Esophagus squamous epithelium (tissue), 5 donors: Measurements from ENCODE around the gene CABCOCO1. TPM values are rescaled to one million over a fixed set of nuclear protein-coding genes. Genes with fewer than 3 reads are reported as not detected.
"Not testable (repeated sequence)": the region's sequence is repeated elsewhere in the genome, so short reads cannot be mapped to it uniquely, and the experiment has no call there.

Experiments
- DNase-seq: peaks from one replicate; lab custom pipeline; 2025; lab: John Stamatoyannopoulos, UW
- H3K27ac ChIP-seq, 4 donors: fragments of 200-600 bp; sonication (generic); one replicate each; pipeline ENCODE4 v1.5.1; 2016 to 2019; ENCODE audit warnings: mild to moderate bottlenecking in 1 of 4
- H3K27me3 ChIP-seq, 4 donors: fragments of 200-600 bp; sonication (generic); 1 replicate in 3 of 4; 2 replicates in 1 of 4; pipeline versions ENCODE4 v1.5.1 to v1.6.0; 2017 to 2021; ENCODE audit warnings: antibody characterized with exemption in 1 of 4
- H3K36me3 ChIP-seq, 3 donors: fragments of 200-600 bp; sonication (generic); one replicate each; pipeline ENCODE4 v1.5.1; 2016 to 2019
- H3K4me1 ChIP-seq, 3 donors: fragments of 200-600 bp; sonication (generic); one replicate each; pipeline ENCODE4 v1.5.1; 2017 to 2019
- H3K4me3 ChIP-seq, 4 donors: fragments of 200-600 bp; sonication (generic); 1 replicate in 3 of 4; 2 replicates in 1 of 4; pipeline ENCODE4 v1.5.1; 2016 to 2019; ENCODE audit warnings: mild to moderate bottlenecking in 2 of 4, moderate library complexity in 1 of 4
- H3K9me3 ChIP-seq, 3 donors: fragments of 200-600 bp; sonication (generic); one replicate each; pipeline ENCODE4 v1.5.1; 2016 to 2019
- POLR2A ChIP-seq, 4 donors: fragments of 450-650 bp; IDR thresholded peaks; one replicate each; pipeline ENCODE4 v1.6.1; 2017; ENCODE audit warnings: antibody characterized with exemption in 4 of 4, mild to moderate bottlenecking in 4 of 4, moderate library complexity in 3 of 4
- WGBS, 2 donors: methylation state at CpG; one replicate each; pipeline ENCODE4 v1.1.5; 2018; 5-methylcytosine and 5-hydroxymethylcytosine counted together
- intact Hi-C: fragments of 100-400 bp; cut with DNase I; formaldehyde crosslinking; loops from one replicate; pipeline ENCODE4 v1.15.0; 2022
- total RNA-seq, 4 donors: library from RNA; depleted of rRNA; stranded (reverse); fragments of >200 nt; gene quantifications; one replicate each; pipeline ENCODE4 v1.1.0, GENCODE V29; 2016
- TF ChIP-seq, protein P1 (sequence below), 6 experiments: fragments of 450-650 bp in 4 of 6; fragments of 200-600 bp in 2 of 6; sonication (generic) in 2 of 6; IDR thresholded peaks; one replicate each; pipeline ENCODE4 v1.5.1; 2016 to 2019; ENCODE audit warnings: antibody characterized with exemption in 6 of 6, mild to moderate bottlenecking in 4 of 6, moderate library complexity in 4 of 6
- donor health status: DM: yes; HTN: yes; CAD: no.

Gene CABCOCO1
- total RNA-seq, 4 donors from 2014 or later: 0.38 TPM; not detected in 3

DNA sequence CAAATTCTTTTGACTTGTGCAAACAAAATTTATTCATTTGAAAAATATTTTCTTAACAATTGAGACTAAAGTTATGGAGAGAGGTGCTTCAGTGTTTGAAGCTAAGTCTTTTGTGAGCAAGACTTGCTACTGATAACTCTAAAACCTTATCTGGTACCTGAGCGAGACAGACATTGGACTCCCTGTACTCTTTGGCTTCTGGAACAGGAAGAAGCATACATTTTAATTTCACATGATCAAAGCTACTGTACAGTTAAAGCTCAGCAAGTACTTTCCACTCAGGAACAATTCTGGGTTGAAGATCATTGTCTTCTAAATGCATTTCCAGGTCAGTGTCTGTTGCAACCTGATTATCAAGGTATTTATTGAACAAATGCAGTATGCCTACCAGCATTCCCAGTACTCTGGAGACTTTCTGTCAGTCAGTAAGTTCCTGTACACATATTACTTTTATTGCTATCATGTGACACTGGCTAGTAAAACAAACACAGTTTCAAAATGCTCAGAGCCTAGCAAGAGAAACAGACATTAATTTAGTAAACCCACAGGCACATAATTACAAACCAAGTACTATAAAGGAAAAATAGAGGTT lies 42.4 kb downstream of the CABCOCO1 start:
- TF ChIP-seq POLR2A (IDR thresholded peaks at IDR 0.05): no peak
- TF ChIP-seq, protein P1, sequence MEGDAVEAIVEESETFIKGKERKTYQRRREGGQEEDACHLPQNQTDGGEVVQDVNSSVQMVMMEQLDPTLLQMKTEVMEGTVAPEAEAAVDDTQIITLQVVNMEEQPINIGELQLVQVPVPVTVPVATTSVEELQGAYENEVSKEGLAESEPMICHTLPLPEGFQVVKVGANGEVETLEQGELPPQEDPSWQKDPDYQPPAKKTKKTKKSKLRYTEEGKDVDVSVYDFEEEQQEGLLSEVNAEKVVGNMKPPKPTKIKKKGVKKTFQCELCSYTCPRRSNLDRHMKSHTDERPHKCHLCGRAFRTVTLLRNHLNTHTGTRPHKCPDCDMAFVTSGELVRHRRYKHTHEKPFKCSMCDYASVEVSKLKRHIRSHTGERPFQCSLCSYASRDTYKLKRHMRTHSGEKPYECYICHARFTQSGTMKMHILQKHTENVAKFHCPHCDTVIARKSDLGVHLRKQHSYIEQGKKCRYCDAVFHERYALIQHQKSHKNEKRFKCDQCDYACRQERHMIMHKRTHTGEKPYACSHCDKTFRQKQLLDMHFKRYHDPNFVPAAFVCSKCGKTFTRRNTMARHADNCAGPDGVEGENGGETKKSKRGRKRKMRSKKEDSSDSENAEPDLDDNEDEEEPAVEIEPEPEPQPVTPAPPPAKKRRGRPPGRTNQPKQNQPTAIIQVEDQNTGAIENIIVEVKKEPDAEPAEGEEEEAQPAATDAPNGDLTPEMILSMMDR (IDR thresholded peaks at IDR 0.05): no peak
- intact Hi-C loops: no loop called here
- Histone ChIP-seq H3K27ac (no peak overlapping the region), H3K4me3 (no peak overlapping the region), H3K9me3 (no peaks in the 10 kb centered on the region), H3K4me1 (no peaks in the 10 kb centered on the region), H3K36me3 (no peaks in the 10 kb centered on the region), H3K27me3 (no peaks in the 10 kb centered on the region)
- no peak for DNase-seq
- 92 to 94% methylated on average over 1 of the region's 1 CpG for WGBS, 2 donors

DNA sequence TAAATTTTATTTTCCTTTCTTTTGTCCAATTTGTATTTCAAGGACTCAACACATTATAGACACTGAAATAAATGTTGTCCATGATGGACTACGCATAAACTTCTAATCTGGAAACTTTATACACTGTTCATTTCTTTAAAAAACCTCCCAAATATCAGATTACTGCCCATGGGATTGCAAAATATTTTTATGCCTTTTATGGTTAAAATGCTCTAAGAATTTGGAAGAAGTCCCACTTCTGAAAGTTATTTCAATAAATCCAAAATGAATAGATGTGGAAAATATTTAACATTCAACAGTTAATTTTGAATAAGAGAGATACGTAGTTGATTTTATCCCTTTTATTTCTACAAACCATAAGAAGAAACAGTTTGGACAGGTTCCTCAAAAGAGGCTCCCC lies 46.1 kb downstream of the CABCOCO1 start:
- Histone ChIP-seq H3K27ac (no peak overlapping the region), H3K4me3 (no peak overlapping the region), H3K36me3 (no peaks in the 10 kb centered on the region), H3K27me3 (no peaks in the 10 kb centered on the region), H3K4me1 (no peaks in the 10 kb centered on the region), H3K9me3 (no peaks in the 10 kb centered on the region)
- TF ChIP-seq, protein P1 (IDR thresholded peaks at IDR 0.05): no peak
- TF ChIP-seq POLR2A (IDR thresholded peaks at IDR 0.05): no peak
- intact Hi-C loops: no loop called here
- no peak for DNase-seq
- 67 to 69% methylated on average over 2 of the region's 2 CpGs for WGBS, 2 donors

DNA sequence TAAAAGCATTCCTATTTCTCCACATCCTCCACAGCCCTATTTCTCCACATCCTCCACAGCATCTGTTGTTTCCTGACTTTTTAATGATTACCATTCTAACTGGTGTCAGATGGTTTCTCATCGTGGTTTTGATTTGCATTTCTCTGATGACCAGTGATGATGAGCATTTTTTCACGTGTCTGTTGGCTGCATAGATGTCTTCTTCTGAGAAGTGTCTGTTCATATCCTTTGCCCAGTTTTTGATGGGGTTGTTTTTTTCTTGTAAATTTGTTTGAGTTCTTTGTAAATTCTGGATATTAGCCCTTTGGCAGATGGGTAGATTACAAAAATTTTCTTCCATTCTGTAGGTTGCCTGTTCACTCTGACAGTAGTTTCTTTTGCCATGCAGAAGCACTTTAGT lies 49.4 kb downstream of the CABCOCO1 start:
- H3K27ac ChIP-seq, H3K9me3 ChIP-seq, H3K4me1 ChIP-seq, intact Hi-C loops, H3K27me3 ChIP-seq, DNase-seq, H3K4me3 ChIP-seq, H3K36me3 ChIP-seq: not testable (repeated sequence)
- 63 to 71% methylated on average over 2 of the region's 2 CpGs for WGBS, 2 donors

DNA sequence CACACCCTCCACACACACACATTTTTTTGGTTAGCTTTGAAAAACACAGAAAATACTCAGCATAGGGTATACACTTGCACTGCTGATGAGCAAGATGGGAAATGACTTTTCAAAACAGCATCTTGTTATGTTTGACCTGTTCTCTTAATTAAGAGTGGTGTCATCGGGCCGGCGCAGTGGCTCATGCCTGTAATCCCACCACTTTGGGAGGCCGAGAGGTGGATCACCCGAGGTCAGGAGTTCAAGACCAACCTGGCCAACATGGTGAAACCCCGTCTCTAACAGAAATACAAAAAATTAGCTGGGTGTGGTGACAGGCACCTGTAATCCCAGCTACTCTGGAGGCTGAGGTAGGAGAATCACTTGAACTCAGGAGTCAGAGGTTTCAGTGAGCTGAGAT lies 56.7 kb downstream of the CABCOCO1 start:
- intact Hi-C loops, H3K27me3 ChIP-seq, H3K36me3 ChIP-seq, H3K4me3 ChIP-seq, DNase-seq, H3K4me1 ChIP-seq, H3K27ac ChIP-seq, H3K9me3 ChIP-seq: not testable (repeated sequence)
- WGBS, 2 donors: 87 to 88% methylated on average over 6 of the region's 6 CpGs

DNA sequence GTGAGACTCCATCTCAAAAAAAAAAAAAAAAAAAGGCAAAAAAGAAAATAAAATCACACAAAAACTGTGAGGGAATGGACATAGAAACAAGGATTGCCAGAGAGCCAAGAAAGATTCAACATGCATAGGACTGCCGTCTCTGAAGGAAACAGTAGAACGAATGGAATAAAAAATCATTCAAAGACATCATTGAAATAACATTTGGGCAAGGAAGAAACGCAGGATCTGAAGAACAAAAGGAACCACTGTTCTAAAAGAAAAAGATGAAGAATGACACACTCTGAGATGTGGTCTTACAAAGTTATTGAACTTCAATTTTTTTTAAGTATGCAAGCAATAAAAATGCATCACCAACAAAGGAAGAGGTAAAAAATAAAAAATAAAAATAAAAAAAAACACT lies 57.2 kb downstream of the CABCOCO1 start:
- DNase-seq: no peak
- TF ChIP-seq, protein P1 (IDR thresholded peaks at IDR 0.05): no peak
- TF ChIP-seq POLR2A (IDR thresholded peaks at IDR 0.05): no peak
- Histone ChIP-seq H3K4me1 (no peaks in the 10 kb centered on the region), H3K36me3 (no peaks in the 10 kb centered on the region), H3K27ac (no peak overlapping the region), H3K9me3 (no peaks in the 10 kb centered on the region), H3K4me3 (no peak overlapping the region), H3K27me3 (no peaks in the 10 kb centered on the region)
- WGBS, 2 donors: 83 to 94% methylated on average over 3 of the region's 3 CpGs
- intact Hi-C loops: no loop called here

DNA sequence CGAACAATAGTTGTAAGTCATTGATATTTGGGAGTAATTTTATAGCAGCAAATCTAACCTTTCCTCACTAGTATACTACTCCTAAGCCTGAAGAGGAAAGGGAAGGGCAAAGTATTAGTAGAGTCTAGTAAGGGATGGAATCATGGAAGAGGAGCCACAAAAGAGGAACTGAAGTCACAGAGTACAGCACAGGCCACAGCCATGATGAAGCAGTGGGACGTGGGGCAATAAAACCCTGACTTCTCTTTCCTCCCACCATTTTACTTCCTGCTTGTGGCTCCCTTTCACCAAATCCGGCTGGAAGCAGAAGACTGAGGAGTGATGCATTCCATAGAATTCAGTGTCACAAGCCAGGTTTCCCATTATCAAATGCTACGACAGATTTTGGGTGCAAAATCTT lies 58.7 kb downstream of the CABCOCO1 start:
- no peak overlapping the region for H3K4me3 ChIP-seq
- 76 to 87% methylated on average over 4 of the region's 4 CpGs for WGBS, 2 donors
- TF ChIP-seq, protein P1 (IDR thresholded peaks at IDR 0.05): no peak
- TF ChIP-seq POLR2A (IDR thresholded peaks at IDR 0.05): no peak
- no peak overlapping the region for H3K27ac ChIP-seq
- DNase-seq: no peak
- intact Hi-C loops: no loop called here
- no peaks in the 10 kb centered on the region for H3K27me3 ChIP-seq
- no peaks in the 10 kb centered on the region for H3K9me3 ChIP-seq
- H3K36me3 ChIP-seq: no peaks in the 10 kb centered on the region
- no peaks in the 10 kb centered on the region for H3K4me1 ChIP-seq

DNA sequence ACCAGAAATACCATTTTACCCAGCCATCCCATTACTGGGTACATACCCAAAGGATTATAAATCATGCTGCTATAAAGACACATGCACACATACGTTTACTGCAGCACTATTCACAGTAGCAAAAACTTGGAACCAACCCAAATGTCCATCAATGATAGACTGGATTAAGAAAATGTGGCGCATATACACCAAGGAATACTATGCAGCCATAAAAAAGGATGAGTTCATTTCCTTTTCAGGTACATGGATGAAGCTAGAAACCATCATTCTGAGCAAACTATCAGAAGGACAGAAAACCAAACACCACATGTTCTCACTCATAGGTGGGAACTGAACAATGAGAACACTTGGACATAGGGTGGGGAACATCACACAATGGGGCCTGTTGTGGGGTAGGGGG lies 62.5 kb downstream of the CABCOCO1 start:
- H3K27ac ChIP-seq, H3K4me1 ChIP-seq, H3K27me3 ChIP-seq, H3K36me3 ChIP-seq, H3K9me3 ChIP-seq, H3K4me3 ChIP-seq, DNase-seq, intact Hi-C loops: not testable (repeated sequence)
- 56 to 70% methylated on average over 2 of the region's 2 CpGs for WGBS, 2 donors
